HEK293 (cell line): ENCODE measurements around the gene TNFSF11.

Experiments used
- CTCF ChIP-seq: fragments of 450-650 bp; formaldehyde crosslinking; IDR thresholded peaks from 2 replicates; pipeline ENCODE4 v1.5.1; 2016; ENCODE audit warnings: missing biosample characterization, missing genetic modification characterization
- HOXD13 ChIP-seq: sonication (generic); formaldehyde crosslinking; IDR thresholded peaks from 2 replicates; pipeline ENCODE4 v1.8.0; 2022; ENCODE audit warnings: missing genetic modification reagents, borderline replicate concordance
- KLF17 ChIP-seq: fragments of 450-650 bp; formaldehyde crosslinking; IDR thresholded peaks from 2 replicates; pipeline ENCODE4 v1.5.1; 2016; ENCODE audit warnings: missing biosample characterization, missing genetic modification characterization
- MEIS1 ChIP-seq: sonication (generic); formaldehyde crosslinking; IDR thresholded peaks from 2 replicates; pipeline ENCODE4 v1.8.1; 2022; ENCODE audit warnings: missing genetic modification reagents, mild to moderate bottlenecking, borderline replicate concordance
- PBX3 ChIP-seq: sonication (generic); formaldehyde crosslinking; IDR thresholded peaks from 2 replicates; pipeline ENCODE4 v1.8.1; 2022; ENCODE audit warnings: mild to moderate bottlenecking, moderate library complexity, missing genetic modification reagents
- REST ChIP-seq: fragments of 450-650 bp; formaldehyde crosslinking; IDR thresholded peaks from 2 replicates; pipeline ENCODE4 v1.5.1; 2016; ENCODE audit warnings: missing biosample characterization, missing genetic modification characterization
- SP2 ChIP-seq: fragments of 450-650 bp; formaldehyde crosslinking; IDR thresholded peaks from 2 replicates; pipeline ENCODE4 v1.5.1; 2016; ENCODE audit warnings: missing biosample characterization, missing genetic modification characterization
- ZBTB21 ChIP-seq: fragments of 450-650 bp; formaldehyde crosslinking; IDR thresholded peaks from 2 replicates; pipeline ENCODE4 v1.5.1; 2017; ENCODE audit warnings: missing biosample characterization, missing genetic modification characterization
- ZFHX2 ChIP-seq: fragments of 450-650 bp; formaldehyde crosslinking; conservative IDR thresholded peaks from 2 replicates; pipeline ENCODE4 v1.5.1; 2016; ENCODE audit warnings: missing biosample characterization, missing genetic modification characterization
- ZNF221 ChIP-seq: fragments of 450-650 bp; formaldehyde crosslinking; IDR thresholded peaks from 2 replicates; pipeline ENCODE4 v1.5.1; 2017; ENCODE audit warnings: missing biosample characterization, missing genetic modification characterization, borderline replicate concordance
- ZNF239 ChIP-seq: fragments of 450-650 bp; formaldehyde crosslinking; IDR thresholded peaks from 2 replicates; pipeline ENCODE4 v1.5.1; 2016; ENCODE audit warnings: missing biosample characterization, missing genetic modification characterization
- ZNF639 ChIP-seq: fragments of 450-650 bp; formaldehyde crosslinking; IDR thresholded peaks from 2 replicates; pipeline ENCODE4 v1.5.1; 2016; ENCODE audit warnings: missing biosample characterization, missing genetic modification characterization
- ZNF660 ChIP-seq: fragments of 450-650 bp; IDR thresholded peaks from 2 replicates; pipeline ENCODE4 v1.5.1; 2018; ENCODE audit warnings: missing biosample characterization, mild to moderate bottlenecking, missing genetic modification characterization
- ZNF747 ChIP-seq: fragments of 450-650 bp; formaldehyde crosslinking; IDR thresholded peaks from 2 replicates; pipeline ENCODE4 v1.5.1; 2016; ENCODE audit warnings: missing biosample characterization, missing genetic modification characterization

GRCh38 chr13:42626176-42626860 is 52.4 kb downstream of the TNFSF11 start:
- TF ChIP-seq HOXD13 (no peak), KLF17 (tag by site-specific recombination) (no peak), ZFHX2 (tag by site-specific recombination) (no peak), ZBTB21 (tag by site-specific recombination) (no peak), ZNF660 (no peak), PBX3 (CRISPR knock-in tag) (no peak), CTCF (tag by site-specific recombination) (no peak), ZNF747 (tag by site-specific recombination) (no peak), ZNF239 (tag by site-specific recombination) (no peak), SP2 (tag by site-specific recombination) (no peak), ZNF639 (tag by site-specific recombination) (no peak), MEIS1 (no peak), ZNF221 (tag by site-specific recombination) (no peak), REST (tag by site-specific recombination) (no peak)
